DMS153 treated with DMSO at 0.1 percent for 48 hours (cell line): ENCODE measurements around the gene RAPGEF1.
"Not testable (repeated sequence)": the region's sequence is repeated elsewhere in the genome, so short reads cannot be mapped to it uniquely, and the experiment has no call there.

Experiments
- DNase-seq: peaks from one replicate; lab custom pipeline; 2025; ENCODE audit not compliant: unreplicated experiment; lab: John Stamatoyannopoulos, UW

Gene RAPGEF1

DNA sequence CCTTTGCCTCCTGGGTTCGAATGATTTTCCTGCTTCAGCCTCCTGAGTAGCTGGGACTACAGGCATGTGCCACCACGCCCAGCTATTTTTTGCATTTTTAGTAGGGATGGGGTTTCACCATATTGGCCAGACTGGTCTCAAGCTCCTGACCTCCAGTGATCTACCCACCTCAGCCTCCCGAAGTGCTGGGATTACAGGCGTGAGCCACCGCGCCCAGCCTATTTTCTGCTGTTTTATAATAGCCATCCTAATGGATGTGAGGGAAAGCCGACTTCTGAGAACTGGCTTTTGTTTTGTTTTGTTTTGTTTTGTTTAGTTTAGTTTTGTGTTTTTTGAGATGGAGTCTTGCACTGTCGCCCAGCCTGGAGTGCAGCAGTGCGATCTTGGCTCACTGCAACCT lies 13.9 kb upstream of the RAPGEF1 start:
- not testable (repeated sequence) for DNase-seq

DNA sequence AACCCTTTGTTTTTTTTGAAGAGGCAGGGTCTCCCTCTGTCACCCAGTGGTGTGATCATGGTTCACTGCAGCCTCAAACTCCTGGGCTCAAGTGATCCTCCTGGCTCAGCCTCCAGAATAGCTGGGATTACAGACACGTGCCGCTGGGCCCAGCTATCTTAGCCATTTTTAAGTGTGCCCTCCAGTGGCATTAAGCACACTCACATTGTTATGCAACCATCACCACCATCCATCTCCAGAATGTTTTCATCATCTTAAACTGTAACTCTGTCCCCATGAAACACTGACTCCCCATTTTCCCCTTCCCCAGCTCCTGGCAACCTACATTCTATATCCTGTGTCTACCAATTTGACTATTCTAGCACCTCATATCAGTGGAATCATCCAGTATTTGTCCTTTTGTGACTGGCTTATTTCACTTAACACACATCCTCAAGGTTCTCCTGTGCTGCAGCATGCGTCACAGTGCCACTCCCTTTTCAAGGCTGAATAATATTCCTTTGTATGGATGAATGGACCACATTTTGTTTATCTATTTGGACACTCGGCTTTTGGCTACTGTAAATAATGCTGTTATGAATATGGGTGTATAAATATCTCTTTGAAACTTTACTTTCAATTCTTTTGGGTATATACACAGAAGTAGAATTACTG lies 12.5 kb upstream of the RAPGEF1 start:
- no peak for DNase-seq

DNA sequence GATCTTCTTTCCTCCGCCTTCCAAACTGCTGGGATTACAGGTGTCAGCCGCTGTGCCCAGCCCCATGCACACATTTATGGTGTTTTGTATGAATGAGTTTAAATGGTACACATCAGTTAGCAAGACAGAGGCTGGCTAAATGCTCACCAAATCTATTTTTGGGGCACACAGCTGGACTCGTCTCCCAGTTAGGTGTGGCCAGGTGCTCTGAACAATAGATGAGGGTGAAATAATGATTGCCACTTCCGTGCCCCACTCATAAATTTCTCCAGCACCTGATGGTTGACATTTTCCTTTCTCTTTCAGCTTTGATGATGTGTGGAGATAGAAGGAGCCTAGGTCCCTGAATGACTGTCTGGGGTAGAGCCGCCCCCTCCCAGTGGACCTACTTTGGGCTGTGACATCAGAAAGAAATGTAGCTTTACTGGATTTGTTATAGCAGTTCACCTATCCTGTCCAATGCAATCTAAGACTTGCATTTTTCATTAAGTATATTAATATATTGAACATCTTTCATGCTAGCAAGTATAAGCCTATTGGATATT lies 8.6 kb upstream of the RAPGEF1 start:
- peak; percentile 35 for DNase-seq

DNA sequence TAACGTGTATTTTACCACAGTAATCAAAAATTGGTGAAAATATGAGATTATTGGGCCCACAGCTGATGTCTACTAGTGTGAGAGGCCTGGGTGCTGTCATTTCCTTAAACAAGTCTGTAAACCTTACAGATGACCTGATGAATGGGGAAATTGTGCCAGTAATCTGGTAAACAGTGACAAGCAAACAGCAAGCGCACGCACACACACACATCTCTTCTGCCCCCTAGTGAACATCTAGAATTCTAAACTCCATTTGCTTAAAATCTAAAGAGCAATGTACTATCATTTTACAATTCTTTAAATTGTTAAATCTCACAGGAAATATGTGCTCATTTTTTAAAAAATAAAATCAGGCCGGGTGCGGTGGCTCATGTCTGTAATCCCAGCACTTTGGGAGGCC lies 7.5 kb upstream of the RAPGEF1 start:
- no peak for DNase-seq

DNA sequence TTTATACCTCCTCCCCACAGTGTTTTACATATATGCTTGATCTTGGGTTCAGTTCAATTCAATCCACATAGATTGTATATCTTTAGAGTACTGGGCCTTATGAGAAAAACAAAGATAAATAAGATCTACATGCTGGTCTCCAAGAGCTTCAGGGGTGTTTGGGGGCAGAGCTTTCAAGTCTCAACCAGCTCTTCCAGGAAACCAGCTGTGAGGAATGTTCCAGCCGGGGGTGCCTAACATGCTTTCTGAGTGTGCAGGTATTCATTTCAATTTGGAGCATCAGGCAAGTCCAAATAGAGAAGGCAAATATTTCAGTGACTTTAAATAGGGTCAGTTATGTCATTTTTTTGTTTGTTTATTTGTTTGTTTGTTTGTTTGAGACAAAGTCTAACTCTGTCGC lies 5.7 kb upstream of the RAPGEF1 start:
- DNase-seq = no peak

DNA sequence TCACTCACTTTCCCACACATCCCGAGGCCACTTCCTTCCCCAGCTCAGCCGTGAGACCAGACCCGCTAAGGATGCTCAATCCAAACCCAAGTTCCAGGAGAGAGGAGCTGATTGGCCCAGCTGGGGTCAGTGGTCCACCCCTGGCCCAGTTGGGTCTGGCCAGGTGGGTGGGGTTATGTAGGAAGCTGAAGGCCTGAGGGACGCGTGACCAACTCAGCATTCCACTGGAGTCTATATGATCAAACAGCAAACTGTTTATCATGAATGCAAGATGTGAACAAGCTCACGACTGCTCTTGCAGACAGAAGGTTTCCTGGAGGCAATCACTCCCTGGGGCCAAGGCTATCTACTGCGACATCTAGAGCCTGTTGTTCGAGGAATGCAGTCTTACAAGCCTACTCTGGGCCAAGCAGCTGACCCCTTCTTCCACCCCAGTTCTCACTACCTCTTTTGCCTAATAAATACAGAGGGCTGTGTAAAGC lies 4.9 kb upstream of the RAPGEF1 start:
- DNase-seq = no peak

DNA sequence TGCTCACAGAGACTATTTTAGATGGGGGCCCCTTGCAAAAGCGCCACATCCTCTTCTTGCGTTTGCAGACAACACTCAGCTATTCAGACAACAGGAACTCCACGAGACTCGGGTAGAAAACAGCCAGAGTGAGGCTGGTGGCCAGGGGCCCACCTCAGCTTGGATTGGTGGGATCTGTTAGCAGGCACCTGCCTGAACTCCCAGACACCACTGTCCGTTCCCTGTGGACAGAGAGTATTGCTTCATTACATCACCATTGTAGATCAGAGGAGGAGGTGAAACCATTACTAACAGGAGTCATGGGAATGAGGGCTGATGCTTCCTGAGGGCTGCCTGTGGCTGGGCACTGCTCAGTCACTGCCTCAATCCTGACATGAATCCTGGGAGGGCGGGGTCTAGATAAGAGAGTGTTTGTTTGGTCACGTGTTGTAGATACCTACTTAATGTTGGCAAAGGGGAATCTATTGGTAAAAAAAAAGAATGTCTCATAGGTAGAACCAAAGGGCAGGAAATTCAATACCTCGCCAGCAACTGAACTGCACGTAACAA lies 4.4 kb upstream of the RAPGEF1 start:
- DNase-seq = no peak

DNA sequence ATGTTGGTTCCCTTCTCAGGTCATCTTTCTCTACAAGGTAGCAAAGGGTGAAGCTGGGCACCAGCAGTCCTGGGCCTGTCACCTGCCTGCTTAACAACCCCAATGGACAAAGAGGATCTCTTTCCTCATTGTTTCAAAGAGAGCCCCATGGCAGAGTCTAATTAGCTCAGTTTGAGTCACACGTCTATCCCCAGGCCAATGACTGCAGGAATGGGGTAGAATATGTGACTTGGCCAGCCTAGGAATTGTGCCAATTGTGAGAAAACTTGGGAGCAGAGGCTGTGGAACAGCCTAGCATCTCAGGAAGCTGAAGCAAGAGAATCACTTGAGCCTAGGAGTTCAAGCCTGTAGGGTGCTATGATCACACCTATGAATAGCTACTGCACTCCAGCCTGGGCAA lies 3.6 kb upstream of the RAPGEF1 start:
- no peak for DNase-seq

DNA sequence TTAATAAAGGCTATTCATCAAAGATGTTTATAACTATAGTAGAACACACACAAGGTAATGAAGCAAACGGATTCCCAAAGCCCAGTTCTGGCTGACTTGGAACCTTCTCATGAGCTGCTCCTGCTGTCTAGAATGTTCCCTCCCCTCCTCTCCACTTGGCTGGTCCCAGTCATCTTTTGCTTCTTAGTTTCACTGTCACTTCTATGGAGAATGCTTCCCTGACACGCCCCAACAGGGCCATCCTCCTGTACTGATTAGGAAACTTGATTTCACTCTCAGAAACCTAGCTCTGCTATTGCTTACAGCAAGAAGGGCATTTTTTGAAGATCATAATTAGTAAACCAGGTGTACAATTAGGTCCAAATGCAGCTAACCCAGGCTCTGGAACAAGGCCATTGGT lies 3.2 kb upstream of the RAPGEF1 start:
- no peak for DNase-seq

DNA sequence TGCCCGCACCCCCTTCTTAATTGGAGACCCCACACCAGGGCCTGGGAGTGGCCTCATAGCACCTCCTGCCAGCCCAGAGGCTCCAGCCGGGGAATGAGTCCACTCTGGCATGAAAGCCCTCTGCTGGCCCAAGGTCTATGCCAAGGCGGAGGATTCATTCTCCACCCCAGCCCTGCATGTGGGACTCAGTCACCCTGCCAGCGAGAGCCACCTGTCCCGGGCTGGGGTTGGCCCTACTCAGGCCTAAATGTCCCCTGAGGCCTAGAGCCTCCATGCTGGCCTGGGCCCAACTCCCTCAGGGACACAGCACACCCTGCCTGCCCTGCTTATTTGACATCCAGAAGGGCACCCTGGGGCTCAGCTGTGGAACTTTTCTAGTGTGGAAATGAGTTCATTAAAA lies 1.0 kb upstream of the RAPGEF1 start:
- DNase-seq = no peak

DNA sequence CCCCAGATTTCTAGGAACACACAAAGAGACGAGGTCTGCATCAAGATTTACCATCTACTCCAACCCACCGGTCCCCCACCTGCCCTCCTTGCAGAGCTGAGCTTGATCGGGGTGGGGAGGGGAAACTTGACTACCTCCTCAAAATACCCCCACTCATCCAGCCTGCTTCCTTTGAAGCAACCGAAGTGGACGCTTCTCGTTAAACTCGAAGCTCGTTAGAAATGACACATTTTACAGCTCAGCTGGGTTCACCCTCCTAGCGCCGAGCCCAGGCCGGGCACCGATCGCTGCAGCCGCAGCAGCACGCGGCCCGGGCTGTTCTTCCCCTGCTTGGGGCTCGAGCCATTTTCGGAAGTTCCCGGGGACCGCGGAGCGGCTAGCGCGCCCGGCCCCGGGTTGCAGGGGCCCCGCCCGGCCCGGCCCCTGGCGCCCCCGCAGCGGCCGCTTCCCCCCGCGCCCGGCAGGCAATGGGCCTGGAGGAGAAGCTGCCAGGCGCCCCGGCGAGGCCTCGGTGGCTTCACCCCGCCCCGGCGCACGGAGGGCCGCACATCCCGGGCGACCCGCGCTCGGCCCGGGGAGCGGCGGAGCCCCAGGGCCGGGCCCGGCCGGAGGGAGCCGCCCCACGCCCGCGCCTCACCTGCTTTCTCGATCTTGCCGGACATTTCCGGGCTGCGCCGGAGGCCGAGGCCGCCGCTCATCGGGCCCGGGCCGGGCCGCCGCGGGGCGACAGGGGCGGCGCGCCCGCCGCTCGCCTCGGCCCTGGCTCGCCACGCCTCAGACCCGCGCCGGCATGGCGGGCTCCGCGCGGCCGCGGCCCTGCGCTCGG lies 530 bp downstream of the RAPGEF1 start:
- no peak for DNase-seq

DNA sequence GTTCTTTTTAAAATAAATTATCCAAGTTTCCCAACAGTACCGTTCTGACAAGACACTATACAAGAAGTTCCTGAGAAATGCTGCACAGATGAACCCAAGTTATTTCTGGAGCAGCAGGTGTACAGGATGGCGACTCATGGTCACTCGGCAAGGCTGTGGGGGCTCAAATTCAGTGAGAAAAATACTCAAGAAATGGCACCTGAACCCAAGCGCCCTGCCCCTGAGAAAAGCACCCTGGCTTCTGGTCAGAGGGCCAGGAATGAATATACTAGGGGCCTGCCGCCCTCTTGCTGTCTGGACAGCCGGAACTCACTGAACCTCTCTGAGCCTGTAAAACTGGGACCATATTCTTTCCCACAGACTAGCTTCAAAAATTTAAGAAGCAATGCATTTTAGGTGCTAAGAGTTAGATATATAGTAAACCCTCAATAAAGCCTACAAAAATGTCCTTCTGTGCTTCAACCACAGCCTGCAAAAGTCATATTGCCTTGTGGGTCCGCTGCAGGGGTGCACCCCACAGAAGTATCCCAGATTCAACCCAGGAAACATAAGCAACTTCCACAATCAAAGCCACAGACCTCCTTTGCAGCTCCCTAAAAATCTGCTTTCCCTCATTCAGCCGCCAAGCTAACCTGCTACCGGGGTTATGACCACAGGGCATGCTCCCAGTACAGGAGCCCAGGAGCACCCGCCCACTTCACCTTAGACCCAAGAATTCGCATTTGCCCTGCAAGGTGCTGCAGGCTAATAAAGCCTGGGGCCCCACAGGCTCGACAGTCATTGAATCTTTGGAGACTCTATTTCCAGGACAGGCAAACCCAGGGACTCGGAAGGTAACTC lies 1.4 kb downstream of the RAPGEF1 start:
- DNase-seq = no peak

DNA sequence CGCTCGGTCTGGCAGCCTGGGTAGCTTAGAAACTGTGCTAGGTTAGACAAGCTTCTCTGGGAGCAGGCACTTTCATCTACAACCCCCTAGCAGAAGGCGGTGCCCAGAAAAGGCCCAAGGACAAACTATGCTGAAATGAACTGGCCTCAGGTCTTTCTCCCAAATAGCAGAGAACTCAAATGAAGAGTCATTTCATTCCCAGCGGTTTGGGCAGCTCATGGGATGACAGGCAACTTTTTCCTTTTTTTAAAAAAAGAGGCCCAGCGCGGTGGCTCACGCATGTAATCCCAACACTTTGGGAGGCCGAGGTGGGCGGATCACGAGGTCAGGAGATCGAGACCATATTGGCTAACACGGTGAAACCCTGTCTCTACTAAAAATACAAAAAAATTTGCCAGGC lies 2.5 kb downstream of the RAPGEF1 start:
- no peak for DNase-seq

DNA sequence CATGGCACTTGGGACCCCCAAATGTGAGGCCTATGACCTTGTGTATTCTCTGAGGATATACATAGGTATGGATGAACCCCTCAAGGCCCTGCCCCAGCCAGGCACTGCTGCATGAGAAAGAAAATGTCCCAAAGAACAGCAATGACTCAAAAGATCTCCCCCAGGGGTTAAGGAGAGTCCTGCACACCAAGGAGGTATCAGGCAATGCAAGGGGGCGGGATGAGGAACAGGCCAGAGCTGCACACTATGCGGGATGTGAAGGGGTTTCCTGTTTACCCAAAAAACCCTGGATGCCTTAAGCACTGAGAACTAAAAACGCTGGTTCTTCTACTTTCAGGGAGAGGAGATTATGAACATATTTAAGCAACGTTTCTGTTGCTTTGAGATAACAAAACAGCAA lies 3.4 kb downstream of the RAPGEF1 start:
- DNase-seq = no peak

DNA sequence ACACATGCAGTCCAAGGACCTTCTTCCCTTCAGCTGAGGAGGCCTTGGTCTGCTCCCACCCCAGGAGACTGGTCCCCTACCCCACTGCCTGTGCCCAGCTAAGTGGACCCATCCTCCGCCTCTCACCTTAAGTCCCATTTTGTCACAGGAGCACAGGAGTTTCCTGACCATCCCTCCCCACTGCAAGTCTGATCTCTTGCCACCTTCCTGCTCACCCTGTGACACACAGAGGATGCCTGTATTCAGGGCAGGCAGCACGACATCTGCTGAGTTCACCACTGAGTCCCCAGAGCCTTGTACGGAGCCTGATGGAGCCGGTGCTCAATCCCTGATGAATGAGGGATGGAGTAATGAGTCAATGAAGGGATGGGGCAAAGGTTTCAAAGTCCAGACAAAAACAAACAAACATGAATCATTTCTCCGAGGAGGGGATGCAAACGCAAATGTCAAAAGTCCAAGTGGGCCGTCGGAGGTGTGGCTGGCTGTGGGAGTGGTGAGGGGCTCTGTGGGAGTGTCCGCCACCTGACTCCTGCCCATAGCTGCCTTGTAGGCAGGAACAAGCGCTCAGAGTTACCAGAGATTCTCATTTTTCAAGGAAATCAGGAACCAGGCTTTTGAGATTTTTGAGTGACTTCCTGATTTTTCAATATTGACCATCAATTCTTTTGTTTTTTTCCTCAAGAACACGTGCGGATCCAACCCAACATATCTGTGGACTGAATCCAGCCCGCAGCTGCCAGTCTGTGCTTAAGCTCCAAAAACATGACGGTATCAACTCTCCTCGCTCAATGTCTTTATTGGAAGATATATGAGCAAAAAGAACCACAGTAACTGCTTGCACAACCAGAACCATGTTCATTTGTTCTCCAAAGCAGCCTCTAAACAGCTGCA lies 4.4 kb downstream of the RAPGEF1 start:
- no peak for DNase-seq

DNA sequence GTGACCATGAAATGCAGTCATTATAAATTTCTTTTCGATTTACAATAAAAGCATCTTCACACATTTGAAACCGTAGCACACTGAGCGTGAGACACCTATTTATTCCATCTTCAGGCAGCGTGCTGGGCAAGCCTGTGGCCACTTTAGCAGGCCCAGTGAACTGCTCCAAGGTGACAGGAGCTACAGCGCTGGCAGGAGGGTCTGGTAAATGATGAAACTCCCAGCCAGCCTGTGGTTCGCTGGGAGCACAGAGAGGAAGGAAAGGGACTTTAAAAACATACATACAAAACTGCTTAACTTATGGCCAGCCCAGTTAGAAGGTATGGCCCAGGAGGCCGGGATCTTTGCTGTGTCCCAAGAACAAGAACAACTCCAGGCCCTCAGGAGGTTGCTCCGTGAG lies 5.1 kb downstream of the RAPGEF1 start:
- no peak for DNase-seq

DNA sequence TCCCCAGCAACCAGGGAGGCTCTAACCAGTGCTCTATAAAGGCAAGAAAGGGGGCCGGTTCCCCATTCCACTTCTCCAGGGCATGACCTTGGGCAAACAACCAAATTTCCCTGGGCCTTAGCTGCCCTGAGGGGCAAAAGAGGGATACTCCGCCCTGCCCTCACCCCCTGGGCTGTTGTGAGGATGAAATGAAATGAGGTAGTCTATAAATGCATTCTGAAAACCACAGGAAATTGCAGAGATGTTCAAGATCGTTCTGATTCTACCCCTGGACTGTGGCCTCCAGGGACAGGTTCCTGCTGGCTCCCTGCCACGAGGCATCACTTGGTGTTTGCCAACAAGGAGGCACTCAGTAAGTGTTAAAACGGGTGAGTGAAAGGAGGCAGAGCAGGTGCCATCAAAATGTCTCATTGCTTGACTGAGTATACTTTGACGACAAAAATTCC lies 5.7 kb downstream of the RAPGEF1 start:
- DNase-seq = no peak

DNA sequence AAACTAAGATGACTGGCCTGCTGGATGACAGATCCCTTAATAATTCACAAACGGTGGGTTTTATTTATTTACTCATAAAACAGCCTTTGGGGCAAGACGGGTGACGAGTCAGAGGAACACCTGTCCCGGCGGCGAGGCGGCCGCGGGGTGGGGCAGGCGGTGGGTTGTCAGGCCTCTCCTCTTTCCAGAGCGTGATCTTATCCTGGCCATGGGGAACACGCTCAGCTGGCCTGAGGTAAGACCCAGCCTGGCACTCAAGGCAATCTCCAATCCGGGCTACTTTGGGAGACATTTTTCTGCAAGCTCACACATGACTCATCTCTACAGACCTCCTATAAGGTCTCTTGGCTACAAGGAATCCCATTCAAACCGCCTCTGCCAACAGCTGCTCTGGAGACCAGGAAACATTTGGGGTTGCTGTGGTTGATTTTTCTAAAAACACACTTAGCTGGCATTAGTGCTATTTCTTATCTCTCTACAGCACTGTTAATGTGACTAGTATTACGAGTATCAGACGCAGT lies 6.3 kb downstream of the RAPGEF1 start:
- no peak for DNase-seq

DNA sequence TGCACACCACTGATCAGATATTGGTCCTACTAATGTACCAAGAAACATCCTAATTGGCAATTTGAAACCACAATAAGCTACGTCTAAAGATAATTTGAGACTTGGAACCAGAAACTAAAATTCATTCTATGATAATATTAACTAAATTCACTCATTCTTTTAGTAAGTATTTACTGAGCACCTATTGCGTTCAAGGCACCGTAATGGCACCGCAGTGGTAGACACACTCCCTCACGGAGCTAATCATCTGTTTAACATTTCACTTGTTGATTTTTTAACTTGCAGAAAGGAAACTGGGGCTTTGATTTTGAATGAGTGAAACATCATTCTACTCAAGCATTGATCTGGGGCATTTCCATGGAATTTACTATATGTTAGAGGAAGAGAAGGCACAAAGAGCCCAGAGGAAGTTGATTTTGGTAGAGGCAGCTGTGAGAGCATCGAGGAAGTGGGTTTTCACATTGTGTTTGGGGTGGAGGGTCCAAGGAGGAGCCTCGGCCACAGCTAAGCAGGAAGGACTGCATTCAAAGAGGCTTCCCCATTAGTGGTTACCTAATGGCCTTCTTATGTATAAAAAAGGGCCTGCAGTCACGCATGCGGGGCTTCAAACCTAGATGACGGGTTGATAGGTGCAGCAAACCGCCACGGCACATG lies 7.1 kb downstream of the RAPGEF1 start:
- no peak for DNase-seq
